ENCODE measurements around the gene MRLN.
A peak's percentile ranks its signal among the peaks of the same experiment; 100 is the strongest.
"Not testable (repeated sequence)": the region's sequence is repeated elsewhere in the genome, so short reads cannot be mapped to it uniquely, and the experiment has no call there.

DNA sequence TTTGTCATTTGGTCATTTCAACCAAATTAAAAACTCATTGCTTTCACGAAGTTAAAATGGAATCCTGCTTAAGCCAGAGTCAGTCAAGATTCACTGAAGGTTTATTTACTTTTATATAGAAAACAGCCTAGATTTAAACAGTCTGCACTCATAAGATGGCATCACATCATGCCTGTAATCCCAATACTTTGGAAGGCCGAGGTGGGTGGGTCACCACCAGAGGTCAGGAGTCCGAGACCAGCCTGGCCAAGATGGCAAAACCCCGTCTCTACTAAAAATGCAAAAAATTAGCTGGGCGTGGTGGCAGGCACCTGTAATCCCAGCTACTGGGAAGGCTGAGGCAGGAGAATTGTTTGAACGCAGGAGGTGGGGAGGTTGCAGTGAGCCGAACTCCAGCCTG is 33.8 kb upstream of the MRLN start:
- TF ChIP-seq, protein P1, sequence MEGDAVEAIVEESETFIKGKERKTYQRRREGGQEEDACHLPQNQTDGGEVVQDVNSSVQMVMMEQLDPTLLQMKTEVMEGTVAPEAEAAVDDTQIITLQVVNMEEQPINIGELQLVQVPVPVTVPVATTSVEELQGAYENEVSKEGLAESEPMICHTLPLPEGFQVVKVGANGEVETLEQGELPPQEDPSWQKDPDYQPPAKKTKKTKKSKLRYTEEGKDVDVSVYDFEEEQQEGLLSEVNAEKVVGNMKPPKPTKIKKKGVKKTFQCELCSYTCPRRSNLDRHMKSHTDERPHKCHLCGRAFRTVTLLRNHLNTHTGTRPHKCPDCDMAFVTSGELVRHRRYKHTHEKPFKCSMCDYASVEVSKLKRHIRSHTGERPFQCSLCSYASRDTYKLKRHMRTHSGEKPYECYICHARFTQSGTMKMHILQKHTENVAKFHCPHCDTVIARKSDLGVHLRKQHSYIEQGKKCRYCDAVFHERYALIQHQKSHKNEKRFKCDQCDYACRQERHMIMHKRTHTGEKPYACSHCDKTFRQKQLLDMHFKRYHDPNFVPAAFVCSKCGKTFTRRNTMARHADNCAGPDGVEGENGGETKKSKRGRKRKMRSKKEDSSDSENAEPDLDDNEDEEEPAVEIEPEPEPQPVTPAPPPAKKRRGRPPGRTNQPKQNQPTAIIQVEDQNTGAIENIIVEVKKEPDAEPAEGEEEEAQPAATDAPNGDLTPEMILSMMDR (IDR thresholded peaks at IDR 0.05), result peak; percentile 17
- TF ChIP-seq EZH2, EZH2phosphoT487 (IDR thresholded peaks at IDR 0.05): not testable (repeated sequence)

Measured in neural progenitor cell (in vitro differentiated cells).